Vagina (tissue), 2 donors: ENCODE results near the gene SLC22A4. TPM values are rescaled to one million over a fixed set of nuclear protein-coding genes. Genes with fewer than 3 reads are reported as not detected.

Source experiments
- DNase-seq, 2 donors: peaks; one replicate each; pipeline ENCODE4 v3.0.0-alpha.2; 2017; ENCODE audit errors: extremely low spot score in 2 of 2
- H3K27ac ChIP-seq: fragments of 200-600 bp; sonication (generic); one replicate; pipeline ENCODE4 v1.5.1; 2019
- H3K27me3 ChIP-seq: fragments of 200-600 bp; sonication (generic); one replicate; pipeline ENCODE4 v1.5.1; 2019
- H3K36me3 ChIP-seq, 2 donors: fragments of 200-600 bp; sonication (generic); one replicate each; pipeline ENCODE4 v1.5.1; 2017 to 2019
- H3K4me1 ChIP-seq: fragments of 200-600 bp; sonication (generic); one replicate; pipeline ENCODE4 v1.5.1; 2019
- H3K4me3 ChIP-seq, 2 donors: fragments of 200-600 bp; sonication (generic); 1 replicate in 1 of 2; 2 replicates in 1 of 2; pipeline ENCODE4 v1.5.1; 2016 to 2019
- H3K9me3 ChIP-seq: fragments of 200-600 bp; sonication (generic); one replicate; pipeline ENCODE4 v1.5.1; 2019
- POLR2A ChIP-seq, 2 donors: fragments of 450-650 bp; IDR thresholded peaks; one replicate each; pipeline ENCODE4 v1.6.1; 2017; ENCODE audit warnings: antibody characterized with exemption in 2 of 2, mild to moderate bottlenecking in 2 of 2, moderate library complexity in 2 of 2
- POLR2AphosphoS5 ChIP-seq, 2 donors: sonication (generic); formaldehyde crosslinking; IDR thresholded peaks; one replicate each; pipeline ENCODE4 v1.9.0; 2017; ENCODE audit warnings: antibody characterized with exemption in 2 of 2, mild to moderate bottlenecking in 2 of 2, low read depth in 1 of 2; ENCODE audit not compliant: insufficient read depth in 1 of 2
- intact Hi-C: fragments of 100-400 bp; cut with DNase I; formaldehyde crosslinking; loops from one replicate; pipeline ENCODE4 v1.15.1; 2023
- total RNA-seq: library from RNA; depleted of rRNA; stranded (reverse); fragments of >200 nt; gene quantifications from one replicate; pipeline ENCODE4 v1.2.3, GENCODE V29; 2016
- TF ChIP-seq, protein P1 (sequence below), 3 experiments: fragments of 450-650 bp in 2 of 3; fragments of 200-600 bp in 1 of 3; sonication (generic) in 1 of 3; IDR thresholded peaks; one replicate each; pipeline ENCODE4 v1.5.1; 2017 to 2019; ENCODE audit warnings: antibody characterized with exemption in 3 of 3, mild to moderate bottlenecking in 2 of 3, moderate library complexity in 2 of 3

Gene SLC22A4
- total RNA-seq, 1 donor from 2014 or later = 1.7 TPM

DNA sequence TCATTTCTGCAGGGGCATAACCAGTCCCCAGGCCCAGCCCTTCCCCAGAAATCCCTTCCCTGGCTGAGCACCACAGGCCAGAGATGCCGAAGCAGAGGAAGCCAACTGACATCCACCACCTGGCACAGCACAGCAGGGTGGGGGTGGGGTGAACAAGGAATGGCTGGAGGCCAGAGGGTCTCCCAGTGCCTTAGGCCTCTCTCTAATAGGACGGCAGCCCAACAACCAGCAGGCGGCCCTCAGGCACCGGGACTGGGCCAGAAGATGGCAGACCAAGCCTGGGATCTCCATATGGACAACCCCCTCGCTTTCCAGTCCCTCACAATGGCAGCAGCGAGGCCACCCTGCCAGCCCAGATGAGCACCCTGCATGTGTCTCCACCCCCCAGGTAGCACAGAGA, 23.5 kb upstream of the SLC22A4 start:
- TF ChIP-seq POLR2AphosphoS5 (IDR thresholded peaks at IDR 0.05; ENCODE audit: insufficient read depth in 1 of 2, low read depth in 1 of 2) = no peak
- peaks cover 40% of the 10 kb centered on the region for H3K4me1 ChIP-seq
- intact Hi-C loops = no loop called here
- no peak overlapping the region for H3K4me3 ChIP-seq
- H3K27ac ChIP-seq = no peak overlapping the region
- no peaks in the 10 kb centered on the region for H3K9me3 ChIP-seq
- peak in 1 of 2 donors; percentile 82 for DNase-seq
- H3K27me3 ChIP-seq = no peaks in the 10 kb centered on the region
- peaks cover 0 to 16% of the 10 kb centered on the region in 2 donors for H3K36me3 ChIP-seq

DNA sequence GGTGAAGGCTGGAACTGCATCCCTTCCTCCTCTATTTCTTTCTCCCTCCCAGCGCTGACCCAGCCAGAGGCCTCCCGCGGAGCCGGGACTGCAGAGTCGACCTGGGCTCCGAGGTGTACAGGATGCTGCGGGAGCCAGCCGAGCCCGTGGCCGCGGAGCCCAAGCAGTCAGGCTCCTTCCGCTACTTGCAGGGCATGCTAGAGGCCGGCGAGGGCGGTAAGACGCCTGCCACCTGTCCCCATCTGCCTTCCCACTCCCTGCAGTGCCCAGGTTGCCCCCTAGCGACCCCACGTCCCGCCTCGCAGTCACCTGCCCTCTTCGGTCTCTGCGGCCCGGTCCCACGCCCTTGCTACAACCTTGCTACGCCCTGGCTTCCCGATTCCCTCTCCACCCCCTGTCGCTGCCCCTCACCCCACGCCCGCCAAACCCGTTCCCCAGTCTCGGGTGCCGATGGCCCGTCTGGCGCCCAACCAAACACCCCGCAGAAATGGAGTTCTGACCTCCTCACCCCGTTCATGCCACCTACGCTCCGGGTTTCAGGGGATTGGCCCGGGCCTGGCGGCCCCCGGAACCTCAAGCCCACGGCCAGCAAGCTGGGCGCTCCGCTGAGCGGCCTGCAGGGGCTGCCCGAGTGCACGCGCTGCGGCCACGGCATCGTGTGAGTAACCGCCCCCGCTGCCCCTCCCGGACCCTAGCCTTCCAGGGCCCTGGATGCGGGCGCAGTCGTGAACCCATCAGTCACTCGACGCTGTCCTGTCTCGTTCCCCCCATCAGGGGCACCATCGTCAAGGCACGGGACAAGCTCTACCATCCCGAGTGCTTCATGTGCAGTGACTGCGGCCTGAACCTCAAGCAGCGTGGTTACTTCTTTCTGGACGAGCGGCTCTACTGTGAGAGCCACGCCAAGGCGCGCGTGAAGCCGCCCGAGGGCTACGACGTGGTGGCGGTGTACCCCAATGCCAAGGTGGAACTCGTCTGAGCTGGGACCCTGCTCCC, 22.6 kb upstream of the SLC22A4 start:
- intact Hi-C loops = no loop called here
- Histone ChIP-seq H3K27ac (no peak overlapping the region), H3K4me3 (no peak overlapping the region), H3K27me3 (no peaks in the 10 kb centered on the region), H3K4me1 (peaks cover 32% of the 10 kb centered on the region), H3K36me3 (peaks cover 0 to 12% of the 10 kb centered on the region in 2 donors), H3K9me3 (no peaks in the 10 kb centered on the region)
- TF ChIP-seq, protein P1, sequence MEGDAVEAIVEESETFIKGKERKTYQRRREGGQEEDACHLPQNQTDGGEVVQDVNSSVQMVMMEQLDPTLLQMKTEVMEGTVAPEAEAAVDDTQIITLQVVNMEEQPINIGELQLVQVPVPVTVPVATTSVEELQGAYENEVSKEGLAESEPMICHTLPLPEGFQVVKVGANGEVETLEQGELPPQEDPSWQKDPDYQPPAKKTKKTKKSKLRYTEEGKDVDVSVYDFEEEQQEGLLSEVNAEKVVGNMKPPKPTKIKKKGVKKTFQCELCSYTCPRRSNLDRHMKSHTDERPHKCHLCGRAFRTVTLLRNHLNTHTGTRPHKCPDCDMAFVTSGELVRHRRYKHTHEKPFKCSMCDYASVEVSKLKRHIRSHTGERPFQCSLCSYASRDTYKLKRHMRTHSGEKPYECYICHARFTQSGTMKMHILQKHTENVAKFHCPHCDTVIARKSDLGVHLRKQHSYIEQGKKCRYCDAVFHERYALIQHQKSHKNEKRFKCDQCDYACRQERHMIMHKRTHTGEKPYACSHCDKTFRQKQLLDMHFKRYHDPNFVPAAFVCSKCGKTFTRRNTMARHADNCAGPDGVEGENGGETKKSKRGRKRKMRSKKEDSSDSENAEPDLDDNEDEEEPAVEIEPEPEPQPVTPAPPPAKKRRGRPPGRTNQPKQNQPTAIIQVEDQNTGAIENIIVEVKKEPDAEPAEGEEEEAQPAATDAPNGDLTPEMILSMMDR (IDR thresholded peaks at IDR 0.05) = no peak
- TF ChIP-seq POLR2A (IDR thresholded peaks at IDR 0.05) = no peak
- no peak for TF ChIP-seq POLR2AphosphoS5 (IDR thresholded peaks at IDR 0.05; ENCODE audit: insufficient read depth in 1 of 2, low read depth in 1 of 2)
- DNase-seq = peak in 1 of 2 donors; percentile 81

DNA sequence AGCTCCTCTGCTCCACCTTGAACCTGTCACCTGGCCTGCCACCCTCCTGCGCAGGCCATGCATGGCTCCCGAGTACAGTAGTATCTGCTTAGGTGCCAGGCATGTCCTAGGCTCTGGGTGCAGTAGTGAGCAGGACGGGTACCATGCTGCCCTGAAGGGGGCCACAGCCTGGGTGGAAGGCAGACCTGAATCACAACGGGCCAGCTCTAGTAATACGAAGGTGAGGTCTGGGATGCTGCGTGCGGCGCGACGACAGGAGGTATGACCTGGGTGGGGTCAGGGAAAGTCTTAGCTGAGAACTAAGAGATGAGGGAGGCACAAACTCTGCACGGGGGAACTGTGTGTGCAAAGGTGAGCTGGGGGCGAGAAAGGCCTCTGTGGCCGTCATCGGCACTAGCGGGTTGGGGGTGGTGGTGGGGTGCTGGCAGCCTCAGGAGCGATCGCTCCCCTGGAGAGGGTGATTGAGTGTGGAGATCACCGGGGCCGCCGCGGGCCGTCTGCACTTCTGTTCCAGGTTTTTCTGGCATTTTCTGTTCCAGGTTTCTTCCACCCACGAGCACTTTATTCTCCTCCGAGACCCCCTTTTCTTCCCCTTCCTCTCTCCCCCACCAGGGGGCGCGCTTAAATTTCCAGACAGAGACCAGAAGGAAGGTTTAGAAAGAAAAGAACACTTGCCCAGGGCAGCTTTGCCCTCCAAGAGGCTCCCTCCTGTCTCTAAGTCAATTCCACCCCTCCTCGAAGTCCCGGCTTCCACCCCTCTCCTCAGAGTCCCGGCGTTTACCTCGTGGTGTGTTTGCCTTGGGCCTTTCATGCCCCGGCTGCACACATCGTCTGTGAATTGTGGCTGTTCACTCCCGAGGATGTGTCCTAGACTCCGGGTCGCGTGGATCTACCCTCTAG, 21.6 kb upstream of the SLC22A4 start:
- Histone ChIP-seq H3K27me3 (no peaks in the 10 kb centered on the region), H3K4me1 (peaks cover 32% of the 10 kb centered on the region), H3K27ac (no peak overlapping the region), H3K9me3 (no peaks in the 10 kb centered on the region), H3K36me3 (peaks cover 0 to 6% of the 10 kb centered on the region in 2 donors), H3K4me3 (no peak overlapping the region)
- no peak for TF ChIP-seq POLR2AphosphoS5 (IDR thresholded peaks at IDR 0.05; ENCODE audit: insufficient read depth in 1 of 2, low read depth in 1 of 2)
- TF ChIP-seq, protein P1 (IDR thresholded peaks at IDR 0.05) = peak; percentile 65 to 71 (median 70)
- intact Hi-C loops = no loop called here
- DNase-seq = peak in 1 of 2 donors; percentile 86

DNA sequence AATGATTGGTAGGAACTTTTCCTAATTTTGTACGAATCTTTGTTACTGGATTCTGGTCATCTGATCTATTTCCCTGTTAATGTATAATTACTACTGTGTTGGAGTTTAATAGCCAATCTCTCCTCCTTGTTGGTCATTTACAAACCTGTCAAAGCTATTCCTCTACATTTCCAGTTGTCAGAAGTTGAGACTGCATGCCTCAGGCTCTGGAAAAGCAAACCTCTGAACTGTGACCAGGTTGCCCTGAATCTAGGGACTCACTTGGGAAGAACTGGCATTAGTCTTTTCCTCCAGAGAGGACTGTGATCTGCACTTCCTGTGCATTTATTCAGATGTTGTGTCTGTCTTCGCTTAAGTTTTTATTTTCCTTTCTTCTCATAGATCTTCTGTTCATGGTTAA, 20.6 kb upstream of the SLC22A4 start:
- Histone ChIP-seq H3K27me3 (no peaks in the 10 kb centered on the region), H3K9me3 (no peaks in the 10 kb centered on the region), H3K4me3 (no peak overlapping the region), H3K36me3 (peaks cover 0 to 6% of the 10 kb centered on the region in 2 donors), H3K4me1 (peaks cover 26% of the 10 kb centered on the region), H3K27ac (no peak overlapping the region)
- intact Hi-C loops = no loop called here
- TF ChIP-seq POLR2A (IDR thresholded peaks at IDR 0.05) = no peak
- TF ChIP-seq POLR2AphosphoS5 (IDR thresholded peaks at IDR 0.05; ENCODE audit: insufficient read depth in 1 of 2, low read depth in 1 of 2) = no peak
- TF ChIP-seq, protein P1 (IDR thresholded peaks at IDR 0.05) = no peak
- DNase-seq = no peak

DNA sequence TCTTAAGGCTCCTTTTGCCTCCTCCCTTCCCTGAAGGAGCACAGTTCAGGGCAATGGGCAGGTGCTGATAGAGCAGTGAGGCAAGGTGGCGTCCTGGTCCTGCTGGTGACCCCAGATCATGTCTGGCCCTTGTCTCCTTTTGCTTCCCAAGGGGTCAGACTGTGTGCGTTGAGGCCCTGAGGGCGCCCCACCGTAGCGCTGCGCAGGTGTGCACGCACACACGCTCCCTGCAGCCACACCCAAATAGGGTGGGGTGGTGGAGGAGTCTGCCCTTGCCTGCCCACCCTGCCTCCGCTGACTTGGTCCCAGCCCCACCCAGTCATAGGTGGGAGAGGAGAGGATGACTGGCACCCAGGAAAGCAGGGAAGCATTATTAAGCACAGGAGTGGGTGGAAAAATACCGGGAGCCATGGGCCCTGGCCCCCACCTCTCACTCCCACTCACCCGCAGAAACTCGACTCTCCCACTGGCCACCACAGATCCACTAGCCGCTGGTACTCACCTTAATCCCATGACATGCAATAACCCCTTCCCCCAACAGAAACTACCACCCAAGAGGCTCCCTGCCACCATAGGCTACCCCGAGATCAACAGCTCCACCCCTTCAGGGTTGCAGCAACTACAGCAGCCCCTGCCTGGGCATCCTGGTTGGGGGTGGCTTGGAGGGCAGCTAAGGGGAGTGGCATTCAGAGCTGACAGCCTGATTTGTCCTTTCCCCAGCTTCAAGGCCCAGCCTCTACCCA, 20.0 kb upstream of the SLC22A4 start:
- intact Hi-C loops = no loop called here

More for the DNA sequence above, 20.0 kb upstream of the SLC22A4 start:
- DNase-seq = peak in 1 of 2 donors; percentile 79
- Histone ChIP-seq H3K4me1 (peaks cover 20% of the 10 kb centered on the region), H3K27me3 (no peaks in the 10 kb centered on the region), H3K9me3 (no peaks in the 10 kb centered on the region), H3K36me3 (peaks cover 0 to 6% of the 10 kb centered on the region in 2 donors), H3K27ac (no peak overlapping the region), H3K4me3 (no peak overlapping the region)
- TF ChIP-seq POLR2AphosphoS5 (IDR thresholded peaks at IDR 0.05; ENCODE audit: insufficient read depth in 1 of 2, low read depth in 1 of 2) (no peak), POLR2A (IDR thresholded peaks at IDR 0.05) (no peak)
- TF ChIP-seq, protein P1 (IDR thresholded peaks at IDR 0.05) = no peak
